MM.1S (cell line): ENCODE measurements around the gene AGBL1.

ENCODE experiments used
- CTCF ChIP-seq: fragments of 300-600 bp; sonication (generic); IDR thresholded peaks from 2 replicates; pipeline ENCODE4 v1.5.1; 2016; ENCODE audit warnings: antibody characterized with exemption, low read length, mixed read lengths
- EZH2phosphoT487 ChIP-seq: fragments of 300-600 bp; sonication (generic); IDR thresholded peaks from 2 replicates; pipeline ENCODE4 v1.6.1; 2018; ENCODE audit warnings: antibody characterized with exemption, low read length

GRCh38 chr15:86296769-86297168 is 217.1 kb downstream of the AGBL1 start:
- TF ChIP-seq CTCF (no peak), EZH2phosphoT487 (no peak)
